Nucleus accumbens (tissue), 56 donors: ENCODE results near the gene RSF1.
"Not testable (repeated sequence)": the region's sequence is repeated elsewhere in the genome, so short reads cannot be mapped to it uniquely, and the experiment has no call there.

ENCODE experiments used
- DNase-seq, 56 donors: peaks; one replicate each; lab custom pipeline; 2025; lab: John Stamatoyannopoulos, UW

The RSF1 gene

GRCh38 chr11:77633926-77634325, 186.6 kb downstream of the RSF1 start:
- not testable (repeated sequence) for DNase-seq

- DNase-seq: no peak
Observed at GRCh38 chr11:77630157-77630710, 190.3 kb downstream of the RSF1 start.

GRCh38 chr11:77619576-77620198, 200.8 kb downstream of the RSF1 start:
- DNase-seq: peak in 1 of 56 donors; percentile 12

- no peak for DNase-seq
Observed at GRCh38 chr11:77617892-77618291, 202.6 kb downstream of the RSF1 start.

GRCh38 chr11:77611921-77612320, 208.6 kb downstream of the RSF1 start:
- DNase-seq: no peak
